Omental fat pad (tissue), 4 donors: Measurements from ENCODE around the gene PACRG. TPM values are rescaled to one million over a fixed set of nuclear protein-coding genes. Genes with fewer than 3 reads are reported as not detected.

Source experiments
- ATAC-seq: fragments of 150-250 bp; one replicate; pipeline ENCODE4 v1.9.1; 2016; ENCODE audit warnings: mild to moderate bottlenecking, moderate library complexity; ENCODE audit not compliant: low FRiP score
- DNase-seq: peaks from one replicate; pipeline ENCODE4 v3.0.0-alpha.2; 2019; ENCODE audit warnings: low spot score
- CTCF ChIP-seq, 3 donors: fragments of 450-650 bp; IDR thresholded peaks; one replicate each; pipeline ENCODE4 v1.5.1; 2016 to 2017; ENCODE audit warnings: antibody characterized with exemption in 3 of 3, mild to moderate bottlenecking in 3 of 3, moderate library complexity in 2 of 3
- total RNA-seq, 4 donors: library from RNA; depleted of rRNA; stranded (reverse); fragments of >200 nt; gene quantifications; one replicate each; pipeline ENCODE4 v1.1.0, GENCODE V29; 2016

The PACRG gene
- total RNA-seq, 4 donors from 2014 or later, result 0.48 to 2.5 (median 1.3) TPM; not detected in 1

DNA sequence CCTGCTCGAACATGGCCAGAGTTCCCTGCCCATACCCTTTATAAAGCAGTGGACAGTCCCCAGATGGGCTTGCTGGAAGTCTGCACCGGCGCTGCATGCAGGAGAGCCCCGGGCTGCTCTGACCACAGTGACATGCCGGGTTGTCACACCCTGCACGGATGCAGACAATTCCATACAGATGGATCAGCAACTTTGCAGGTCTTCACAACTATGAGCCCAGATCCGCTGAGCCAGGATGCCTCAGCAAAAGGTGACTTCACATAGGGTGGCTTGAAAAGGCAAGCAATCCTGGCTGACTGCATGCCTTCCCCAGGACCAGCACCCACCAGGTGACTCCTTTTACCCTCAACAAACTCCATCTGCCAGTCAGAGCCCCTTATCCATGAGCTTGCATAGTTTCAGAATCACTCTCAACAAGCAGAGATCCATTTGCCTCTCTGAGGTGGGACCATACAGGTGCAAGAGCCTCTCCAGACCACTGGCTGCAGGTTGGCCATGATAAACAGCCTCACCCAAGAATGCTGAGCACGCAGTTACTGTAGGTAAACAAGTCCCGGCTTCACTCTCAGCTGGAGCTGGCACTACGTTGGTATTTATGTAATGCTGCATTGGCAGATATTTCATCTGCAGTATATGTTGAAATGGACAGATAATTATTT, 503.7 kb downstream of the PACRG start:
- no peak for TF ChIP-seq CTCF (IDR thresholded peaks at IDR 0.05)
- ATAC-seq (no peak), DNase-seq (no peak)

GRCh38 chr6:163232015-163232523, 504.3 kb downstream of the PACRG start:
- no peak for TF ChIP-seq CTCF (IDR thresholded peaks at IDR 0.05)
- DNase-seq, result no peak
- no peak for ATAC-seq

DNA sequence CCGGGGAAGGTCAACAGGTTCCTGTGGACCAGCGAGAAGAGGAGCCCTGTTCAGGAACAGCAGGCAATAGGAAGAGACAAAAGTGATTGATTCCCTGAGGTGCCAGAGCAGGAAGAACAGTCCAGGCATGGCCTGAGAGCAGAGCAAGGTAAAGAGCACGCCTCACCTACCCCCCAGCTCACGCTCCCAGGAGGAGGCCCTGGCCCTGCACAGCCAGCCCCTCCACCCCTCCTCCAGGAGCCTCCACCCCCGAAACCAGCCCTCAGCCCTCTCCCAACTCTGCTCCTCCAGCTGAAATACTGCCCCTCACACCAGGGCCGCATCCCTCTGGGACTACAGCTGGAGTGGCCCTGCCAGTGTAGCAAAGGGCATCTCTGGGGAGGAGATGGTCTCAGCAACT, 504.9 kb downstream of the PACRG start:
- ATAC-seq, result no peak
- TF ChIP-seq CTCF (IDR thresholded peaks at IDR 0.05), result no peak
- DNase-seq, result no peak

GRCh38 chr6:163237110-163237509, 509.3 kb downstream of the PACRG start:
- TF ChIP-seq CTCF (IDR thresholded peaks at IDR 0.05), result no peak
- ATAC-seq (no peak), DNase-seq (no peak)

DNA sequence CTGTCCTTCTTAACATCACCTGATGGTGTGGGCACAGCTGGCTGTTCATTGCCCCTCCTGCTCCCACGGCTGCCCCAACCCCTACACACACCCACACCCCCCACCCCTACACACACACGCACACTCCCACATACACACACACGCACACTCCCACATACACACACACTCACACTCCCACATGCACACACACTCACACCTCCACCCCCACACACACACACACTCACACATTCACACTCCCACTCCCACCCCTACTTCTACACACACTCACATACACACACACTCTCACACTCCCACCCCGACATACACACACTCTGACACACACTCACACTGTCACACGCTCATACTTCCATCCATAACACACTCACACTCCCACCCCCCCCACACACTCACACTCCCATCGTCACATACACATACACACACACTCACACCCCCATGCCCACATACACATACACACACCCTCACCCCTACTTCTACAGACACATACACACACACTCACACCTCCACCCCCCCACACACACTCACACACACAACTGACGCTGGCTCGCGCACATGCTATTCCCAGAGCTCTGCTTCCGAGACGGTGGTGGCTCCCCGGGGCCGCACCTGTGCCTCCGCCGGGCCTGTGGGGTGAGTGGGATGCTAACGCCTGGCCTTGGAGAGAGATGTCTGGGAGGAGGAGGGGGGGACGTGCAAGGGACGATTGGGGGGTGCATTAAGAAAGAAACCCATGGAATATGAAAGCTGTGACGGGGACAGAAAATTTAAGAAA, 512.0 kb downstream of the PACRG start:
- DNase-seq (no peak), ATAC-seq (no peak)
- TF ChIP-seq CTCF (IDR thresholded peaks at IDR 0.05), result no peak

GRCh38 chr6:163240556-163240955, 512.8 kb downstream of the PACRG start:
- DNase-seq, result no peak
- no peak for ATAC-seq

More at GRCh38 chr6:163240556-163240955, 512.8 kb downstream of the PACRG start:
- TF ChIP-seq CTCF (IDR thresholded peaks at IDR 0.05), result no peak
